Left renal cortex interstitium (tissue), 4 donors: Measurements from ENCODE around the gene ZMIZ1. TPM values are rescaled to one million over a fixed set of nuclear protein-coding genes. Genes with fewer than 3 reads are reported as not detected.

Experiments
- DNase-seq, 4 donors: peaks; one replicate each; pipeline ENCODE4 v3.0.0-alpha.2; 2013; ENCODE audit warnings: low read depth in 4 of 4, low spot score in 2 of 4, missing footprints in 1 of 4
- polyA plus RNA-seq, 4 donors: library from polyadenylated mRNA; unstranded; fragments of 120-200 nt; gene quantifications; one replicate each; pipeline ENCODE4 v1.2.1, GENCODE V29; 2013; ENCODE audit not compliant: insufficient read length in 4 of 4

The ZMIZ1 gene
- polyA plus RNA-seq, 4 donors, result 60.8 to 84.7 (median 74.1) TPM

DNA sequence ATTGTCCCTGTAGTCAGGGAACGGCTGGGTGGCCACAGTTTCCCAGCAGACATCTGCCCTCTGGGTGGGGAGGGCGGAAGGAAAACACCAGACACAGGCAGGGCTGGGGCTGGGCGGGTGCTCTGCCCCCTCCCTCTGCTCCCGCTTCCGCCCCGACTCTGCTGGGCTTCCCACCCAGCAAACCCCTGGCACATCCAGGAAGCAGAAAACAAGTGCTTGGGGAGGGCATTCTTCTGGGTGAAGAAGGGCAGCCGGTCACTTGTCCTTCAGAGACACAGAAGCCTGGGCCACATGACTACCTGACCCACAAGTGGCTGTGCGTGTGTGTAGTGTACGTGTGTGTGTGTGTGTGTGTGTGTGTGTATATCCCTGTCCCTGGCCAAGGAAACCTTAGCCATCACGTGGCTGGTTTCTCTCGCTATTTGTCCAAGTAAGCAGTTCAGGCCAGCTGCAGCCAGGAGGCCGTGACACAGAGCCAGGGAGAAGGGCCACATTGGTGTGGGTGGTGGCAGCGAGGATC is 77.9 kb downstream of the ZMIZ1 start:
- no peak for DNase-seq

DNA sequence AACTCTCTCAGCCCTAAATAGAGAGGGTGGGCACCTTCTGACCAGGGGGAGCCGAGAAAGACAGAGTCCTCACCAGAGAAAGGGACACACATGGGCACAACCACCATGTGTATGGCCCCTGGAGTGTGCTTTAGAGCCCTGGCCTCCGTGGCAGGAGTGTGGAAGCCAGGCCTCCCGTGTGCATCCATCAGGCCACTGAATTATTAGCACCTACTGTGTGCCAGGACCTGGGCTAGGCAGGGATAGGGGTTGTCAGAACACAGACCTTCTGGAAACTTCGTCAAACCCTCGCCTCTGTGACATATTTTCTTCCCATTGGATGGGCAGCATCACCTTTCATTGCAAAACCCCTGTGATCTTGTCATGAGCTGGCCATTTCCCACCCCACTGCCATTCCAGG is 78.5 kb downstream of the ZMIZ1 start:
- no peak for DNase-seq

DNA sequence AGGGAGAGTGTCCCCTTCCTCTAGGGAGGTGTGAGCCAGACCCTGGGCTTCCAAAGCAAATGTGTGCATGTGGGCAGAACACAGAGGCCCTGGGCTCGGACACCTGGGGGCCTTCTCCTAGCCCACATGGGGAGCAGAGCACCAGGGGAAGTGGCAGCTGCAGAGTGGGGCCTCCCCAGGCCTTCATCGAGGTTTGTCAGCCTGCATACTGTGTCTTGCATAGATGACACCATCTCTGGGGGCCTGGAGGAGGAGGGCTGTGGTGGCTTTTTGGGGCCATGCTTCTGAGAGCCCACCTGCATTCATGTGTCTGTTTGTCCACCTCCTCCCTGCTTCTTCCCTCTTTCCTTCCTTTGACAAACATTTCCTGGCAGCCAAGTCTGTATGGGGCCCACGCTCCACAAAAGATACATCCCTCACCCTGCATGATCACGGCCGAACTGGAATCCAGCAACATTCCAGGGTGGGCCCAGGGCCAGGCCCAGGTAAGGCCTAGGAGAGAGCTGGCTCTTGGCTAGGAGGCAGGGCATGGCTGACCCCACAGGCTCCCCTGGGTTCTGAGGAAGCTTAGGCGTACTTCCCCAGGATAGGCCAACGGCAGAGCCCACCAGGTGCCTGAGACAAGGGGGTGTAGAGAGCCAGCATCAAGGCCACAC is 79.2 kb downstream of the ZMIZ1 start:
- DNase-seq, result no peak

DNA sequence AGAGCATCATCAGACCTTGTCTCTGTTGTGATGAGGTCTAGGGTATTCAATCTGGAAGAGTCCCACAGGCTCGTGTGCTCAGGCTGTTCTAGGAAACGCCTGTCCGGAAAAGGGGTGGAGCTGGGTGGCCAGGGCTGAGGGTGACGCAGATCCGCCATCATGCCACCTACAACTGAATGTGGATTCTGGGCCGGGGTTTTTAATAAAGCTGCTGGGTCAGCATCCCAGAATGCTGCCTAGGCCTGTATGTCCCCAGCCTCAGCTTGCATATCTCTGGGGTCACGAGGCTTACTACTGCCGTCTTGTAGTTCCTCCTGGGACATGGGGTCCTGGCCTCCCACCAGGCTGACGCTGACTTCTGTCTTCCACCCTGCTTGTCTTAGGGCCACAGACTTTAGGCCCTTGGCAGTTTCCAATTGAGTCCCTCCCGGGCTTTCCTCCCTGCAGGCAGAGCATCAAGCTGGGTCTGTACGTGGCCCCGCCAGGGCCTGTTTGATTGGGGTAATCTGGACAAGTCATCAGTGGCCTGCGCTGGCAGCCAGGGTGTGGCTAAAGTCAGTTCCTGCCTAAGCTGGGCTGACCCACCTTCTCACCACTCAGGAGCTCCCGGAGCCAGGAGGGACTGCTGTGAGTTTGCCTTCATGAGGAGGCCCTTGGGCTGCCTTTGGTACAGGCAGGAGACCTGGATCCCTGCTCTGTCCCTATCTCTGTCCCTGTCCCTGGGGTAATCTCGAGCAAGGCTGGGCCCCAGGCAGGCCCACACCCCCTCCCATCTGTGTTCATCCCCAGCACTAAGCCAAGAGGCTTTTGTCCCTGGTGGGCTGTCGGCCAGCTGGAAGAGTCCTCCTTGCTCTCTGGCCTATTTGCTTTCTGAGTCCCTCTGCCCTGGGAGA is 79.9 kb downstream of the ZMIZ1 start:
- DNase-seq, result no peak

DNA sequence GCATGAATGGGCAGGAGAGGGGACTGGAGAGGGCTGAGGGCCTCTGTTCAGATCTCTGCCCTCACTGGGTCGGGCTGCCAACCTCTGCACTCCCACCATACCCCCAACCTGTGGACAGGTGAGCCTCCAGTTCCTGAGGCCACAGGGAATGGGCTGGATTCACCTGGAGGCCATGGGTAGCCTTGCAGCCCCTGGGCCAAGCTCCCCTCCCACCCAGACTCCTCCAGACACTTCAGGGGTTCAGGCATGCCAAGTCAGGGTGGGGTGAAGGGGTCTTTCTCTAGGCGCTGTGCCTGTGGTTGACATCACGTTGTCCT is 80.5 kb downstream of the ZMIZ1 start:
- DNase-seq, result no peak

DNA sequence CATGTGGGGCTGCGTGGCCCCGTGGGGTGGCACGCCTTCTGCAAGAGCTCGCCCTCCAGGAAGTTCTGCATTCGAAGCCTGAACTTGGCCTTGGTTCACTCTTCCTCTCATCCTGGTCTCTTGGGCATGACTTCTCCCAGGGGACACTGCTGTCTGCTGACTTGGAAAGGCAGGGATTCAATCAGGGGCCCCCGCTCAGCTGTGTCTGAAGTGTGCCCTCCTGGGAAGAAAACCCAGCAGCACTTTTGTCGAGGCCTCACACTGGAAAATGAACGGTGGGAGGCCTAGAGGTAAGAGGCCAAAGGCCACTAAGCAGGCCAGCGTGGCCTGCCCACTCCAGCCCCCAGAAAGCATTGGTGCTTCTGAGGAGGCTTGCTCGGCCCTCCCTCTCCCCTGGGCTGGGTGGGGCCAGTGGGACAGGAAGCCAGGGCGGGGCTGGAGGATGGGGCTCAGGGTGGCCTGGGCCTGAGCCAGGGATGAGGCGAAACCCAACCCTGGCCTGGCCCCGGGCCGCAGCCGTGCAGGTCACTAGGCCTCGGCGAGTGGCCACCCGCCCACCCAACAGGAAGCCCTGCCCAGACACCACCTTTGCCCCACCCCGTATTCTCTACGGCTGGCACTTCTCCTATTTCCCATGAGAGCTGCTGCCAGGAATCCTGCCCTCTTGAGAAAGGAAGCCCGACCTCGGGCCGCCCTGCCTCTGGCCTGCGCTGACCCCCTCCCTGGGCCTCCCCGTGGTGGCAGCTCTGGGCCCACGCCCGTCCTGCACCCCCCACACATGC is 81.1 kb downstream of the ZMIZ1 start:
- no peak for DNase-seq

DNA sequence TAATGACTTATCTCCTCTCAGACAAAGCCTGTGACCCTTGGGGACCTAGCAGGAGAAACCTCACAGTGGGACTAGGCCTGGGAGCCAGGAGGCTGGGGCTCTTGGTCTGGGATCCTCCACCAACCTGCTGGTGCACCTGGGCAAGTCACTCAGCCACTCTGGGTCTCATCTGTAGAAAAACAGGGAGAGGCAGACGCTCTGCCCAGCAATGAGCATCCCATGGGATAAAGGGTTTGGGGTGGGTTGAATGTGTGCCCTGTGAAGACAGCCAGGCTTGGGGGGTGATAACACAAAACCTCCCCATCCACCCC is 81.6 kb downstream of the ZMIZ1 start:
- DNase-seq, result no peak

DNA sequence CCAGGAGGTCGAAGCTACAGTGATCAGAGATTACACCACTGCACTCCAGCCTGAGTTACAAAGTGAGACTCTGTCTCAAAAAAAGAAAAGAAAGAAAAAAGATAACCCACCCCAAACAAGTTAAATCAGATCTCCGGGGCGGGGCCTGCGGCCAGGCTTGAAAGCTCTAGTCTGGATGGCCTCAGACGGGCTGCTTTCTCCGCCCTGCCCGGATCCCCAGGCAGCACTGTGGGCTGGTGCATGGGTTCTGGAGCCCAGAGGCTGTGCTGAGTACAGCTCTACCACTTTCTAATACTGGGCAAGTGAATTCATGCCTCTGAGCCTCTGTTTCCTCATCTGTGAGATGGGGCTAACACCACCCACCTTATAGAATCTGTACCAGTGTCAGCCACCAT is 83.7 kb downstream of the ZMIZ1 start:
- DNase-seq, result no peak

DNA sequence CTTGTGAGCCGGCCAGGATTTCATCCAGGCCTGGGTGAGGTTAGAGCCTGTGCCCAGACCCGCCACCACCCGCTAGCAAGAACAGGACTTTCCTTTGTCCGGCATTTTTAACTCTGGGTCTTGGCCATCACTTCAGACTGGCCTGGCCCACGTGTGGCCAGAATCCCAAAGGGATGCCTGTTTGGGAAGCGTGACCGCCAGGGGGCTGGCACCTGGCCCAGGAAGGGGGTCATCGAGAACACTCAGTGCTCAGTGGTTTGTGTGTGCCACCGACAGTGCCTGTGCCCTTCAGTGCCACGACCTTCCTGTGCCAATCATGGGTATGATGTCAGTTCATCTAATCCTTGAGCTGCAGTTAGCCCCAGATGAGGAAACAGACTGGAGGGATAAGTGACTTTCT is 85.0 kb downstream of the ZMIZ1 start:
- DNase-seq, result no peak

DNA sequence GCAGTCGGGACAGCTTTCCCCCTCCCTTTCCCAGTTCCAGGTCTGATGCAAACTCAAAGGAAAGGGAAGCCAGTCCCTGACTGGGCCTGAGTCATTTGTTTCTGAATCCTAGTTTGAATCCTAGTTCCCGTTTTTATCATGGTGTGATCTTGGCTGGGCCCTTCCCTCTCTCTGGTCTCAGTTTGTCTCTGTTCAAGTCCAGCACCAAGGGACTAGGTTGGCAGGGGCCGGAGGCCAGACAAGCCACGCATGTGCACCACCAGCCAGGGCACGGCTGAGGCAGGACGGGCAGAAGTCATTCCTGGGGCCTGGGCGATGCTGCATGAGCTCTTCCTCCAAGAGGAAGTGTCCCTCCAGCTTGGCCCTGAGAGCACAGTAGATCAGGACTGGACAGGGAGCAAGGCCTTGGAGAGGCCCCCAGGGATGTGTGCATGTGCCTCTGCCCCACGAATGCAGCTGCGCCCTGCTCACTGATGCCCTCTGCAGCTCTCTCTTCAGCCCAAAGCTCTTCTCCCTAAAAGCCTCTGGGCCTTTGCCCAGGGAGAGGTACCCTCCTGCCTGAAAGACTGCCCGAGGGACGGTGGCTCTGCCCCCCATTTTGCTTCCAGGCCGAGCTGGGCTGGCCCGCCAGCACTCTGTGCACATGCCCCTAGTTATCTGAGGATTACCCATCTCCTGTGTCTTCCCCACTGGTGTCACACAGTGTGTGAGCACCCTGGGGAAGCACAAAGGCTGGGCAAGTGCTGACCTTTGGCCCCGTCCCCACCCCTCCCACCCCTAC is 86.7 kb downstream of the ZMIZ1 start:
- DNase-seq, result no peak

DNA sequence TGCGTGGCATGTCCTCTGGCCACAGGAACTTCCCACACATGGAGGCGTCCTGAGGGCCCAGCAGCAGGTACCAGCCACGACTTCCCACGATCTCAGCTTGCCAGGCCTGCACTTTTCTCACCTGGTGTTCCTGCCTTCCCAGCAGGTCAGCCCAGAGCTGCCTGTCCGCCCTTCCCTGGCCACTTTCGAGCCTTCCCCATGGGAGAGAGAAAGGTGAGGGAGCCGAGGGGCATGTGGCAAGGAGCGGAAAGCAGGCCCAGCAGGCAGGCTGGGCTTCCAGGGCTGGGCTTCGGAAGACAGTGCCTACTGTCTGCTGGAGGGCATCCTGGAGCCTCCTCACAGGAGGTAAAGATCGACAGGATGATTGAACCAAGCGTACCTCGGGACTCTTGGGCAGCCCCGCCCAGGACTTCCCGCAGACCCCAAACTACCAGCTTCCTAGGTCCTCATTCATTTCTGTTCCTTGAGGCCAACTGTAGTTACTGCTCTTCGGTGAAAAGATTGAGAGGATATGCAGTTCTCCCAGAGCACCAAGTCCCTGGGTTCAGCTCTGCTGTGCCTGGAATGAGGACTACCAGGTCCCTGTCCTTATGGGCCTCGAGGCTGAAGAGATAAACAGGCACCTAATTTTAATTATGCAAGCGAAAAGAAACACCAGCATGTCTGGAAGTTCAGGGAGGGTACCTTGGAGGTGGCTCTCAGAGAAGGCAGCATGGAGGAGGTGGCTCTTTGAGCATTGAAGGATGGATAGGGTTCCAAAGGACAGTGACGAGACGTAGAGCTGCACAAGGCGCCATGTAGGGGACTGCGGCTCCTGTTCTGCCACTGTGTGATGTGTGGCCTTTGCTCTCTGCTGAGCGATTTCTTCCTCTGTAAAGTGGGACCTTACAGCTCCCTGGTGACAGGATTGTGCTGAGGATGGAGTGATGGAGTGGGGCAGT is 87.8 kb downstream of the ZMIZ1 start:
- DNase-seq, result no peak

DNA sequence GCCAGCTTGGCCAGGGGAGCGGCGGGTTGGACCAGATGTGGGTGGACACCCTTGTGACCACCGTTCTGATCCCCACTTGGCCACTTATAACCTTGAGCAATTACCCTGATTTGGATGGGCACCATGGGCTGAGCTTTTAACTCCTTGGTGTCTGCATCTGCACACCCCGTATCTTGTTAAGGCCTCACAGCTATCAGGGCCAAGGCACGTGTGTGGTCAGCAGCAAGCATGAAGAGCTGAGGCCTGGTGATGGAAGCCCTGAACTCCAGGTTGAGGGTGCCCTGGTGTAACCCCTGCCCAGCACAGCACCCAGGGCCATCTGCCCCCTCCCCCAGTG is 89.2 kb downstream of the ZMIZ1 start:
- no peak for DNase-seq

DNA sequence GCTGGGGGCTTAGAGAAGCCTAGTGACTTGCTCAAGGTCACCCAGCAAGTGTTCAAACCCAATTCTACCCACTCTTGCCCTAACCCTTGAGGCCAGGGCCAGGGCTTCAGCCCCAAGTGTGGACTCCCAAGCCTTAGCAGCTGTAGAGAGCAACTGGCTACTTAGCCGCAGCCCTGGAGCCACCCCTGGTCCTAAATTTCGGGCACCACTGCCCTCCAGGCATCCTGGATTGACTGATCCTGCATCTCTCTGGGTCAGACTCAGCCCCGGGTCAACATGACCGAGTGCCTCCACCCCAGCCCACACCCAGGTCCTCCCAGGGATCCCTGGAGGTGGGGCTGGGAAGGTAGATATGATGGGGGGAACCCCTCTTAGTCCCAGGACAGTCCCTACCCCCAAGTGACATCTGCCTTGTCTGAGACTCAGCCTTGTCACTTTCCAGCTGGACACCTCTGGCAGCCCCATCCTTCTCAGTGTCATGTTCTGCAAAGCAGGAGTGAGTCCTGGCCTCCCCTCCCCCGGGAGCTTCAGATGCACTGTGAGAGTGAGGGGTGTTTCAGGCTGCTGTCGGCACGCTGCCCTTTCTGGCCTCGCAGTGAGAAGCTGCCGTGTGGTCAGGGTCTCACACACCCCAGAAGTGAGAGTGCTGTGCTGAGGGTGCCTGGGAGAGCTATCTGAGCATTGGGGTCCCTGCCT is 89.8 kb downstream of the ZMIZ1 start:
- no peak for DNase-seq

DNA sequence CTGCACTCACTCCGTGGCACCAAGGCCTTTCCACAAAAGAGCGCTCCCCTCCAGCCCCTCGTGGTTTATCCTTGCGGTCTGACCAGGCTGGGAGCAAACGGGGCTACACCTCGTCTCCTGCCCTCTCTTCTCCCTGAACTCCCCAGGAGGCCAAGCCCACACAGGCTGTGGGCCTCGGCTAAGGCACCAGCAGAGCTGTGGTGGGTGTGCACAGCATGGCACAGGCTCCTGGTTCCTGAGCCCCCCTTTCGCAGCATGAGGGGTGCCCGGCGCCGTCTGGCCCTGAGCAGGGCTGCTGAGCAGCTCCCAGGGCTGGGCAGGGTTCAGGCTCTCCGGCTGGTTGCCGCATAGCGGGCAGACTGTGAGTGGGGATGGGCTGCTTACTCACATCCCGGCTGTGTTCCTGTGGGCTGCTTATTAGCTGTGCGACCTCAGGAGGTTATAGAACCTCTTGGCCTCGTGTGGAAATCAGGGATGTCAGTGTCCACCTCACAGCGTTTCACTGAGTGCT is 90.4 kb downstream of the ZMIZ1 start:
- no peak for DNase-seq

DNA sequence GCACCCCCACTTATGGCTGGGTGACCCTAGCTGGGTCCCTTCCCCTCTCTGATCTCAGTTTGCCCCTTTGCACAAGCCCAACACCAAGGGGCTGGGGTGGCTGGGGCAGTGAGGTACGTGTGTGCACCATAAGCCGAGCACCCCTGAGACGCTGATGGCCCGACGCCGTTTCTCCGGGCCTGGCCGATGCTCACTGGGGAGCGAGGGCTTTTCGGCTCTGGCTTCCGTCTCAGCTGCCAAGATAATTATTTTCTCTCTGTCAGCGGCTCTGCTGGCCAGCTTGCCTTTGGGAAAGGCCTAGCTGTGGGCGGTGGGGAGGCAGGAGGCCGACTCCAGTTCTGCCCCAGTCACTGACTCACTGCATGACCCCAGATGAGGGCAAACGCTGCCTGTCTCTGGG is 91.0 kb downstream of the ZMIZ1 start:
- no peak for DNase-seq

DNA sequence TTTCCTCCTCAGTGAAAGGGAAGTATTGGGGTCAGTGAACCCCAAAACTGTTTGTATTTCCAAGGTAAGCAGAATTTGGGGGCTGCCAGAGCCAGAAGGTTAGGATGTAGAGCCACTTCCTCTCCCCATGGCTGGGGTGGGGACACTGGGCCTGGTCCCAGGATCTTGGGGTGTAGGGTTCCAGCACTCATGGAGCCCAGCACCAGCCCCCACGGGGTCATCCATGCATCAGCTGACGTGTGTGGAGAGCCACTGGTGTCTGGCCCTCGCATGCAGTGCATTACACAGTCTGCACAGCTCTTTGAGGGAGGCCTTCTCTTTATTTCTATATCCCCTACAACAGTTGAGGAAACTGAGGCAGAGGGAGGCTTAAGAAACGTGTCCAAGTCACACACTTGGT is 91.4 kb downstream of the ZMIZ1 start:
- no peak for DNase-seq

DNA sequence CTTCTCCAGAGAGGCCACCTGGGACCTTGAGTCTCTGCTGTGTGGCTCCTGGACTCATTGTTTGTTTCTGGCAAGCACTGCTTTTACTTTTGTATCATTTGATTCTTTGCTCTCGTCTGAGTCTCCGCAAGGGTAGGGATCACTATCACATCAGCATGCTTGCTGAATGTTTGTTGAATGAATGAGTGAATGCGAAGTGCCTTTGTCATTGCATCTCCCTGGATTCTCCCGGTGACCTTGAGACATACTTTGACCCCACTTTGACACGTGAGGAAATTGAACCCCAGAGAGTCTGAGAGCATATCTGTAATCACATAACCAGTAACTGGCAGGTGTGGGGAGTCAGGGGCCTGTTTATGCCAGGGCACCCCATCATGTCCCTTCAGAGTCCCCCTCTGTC is 92.8 kb downstream of the ZMIZ1 start:
- no peak for DNase-seq

DNA sequence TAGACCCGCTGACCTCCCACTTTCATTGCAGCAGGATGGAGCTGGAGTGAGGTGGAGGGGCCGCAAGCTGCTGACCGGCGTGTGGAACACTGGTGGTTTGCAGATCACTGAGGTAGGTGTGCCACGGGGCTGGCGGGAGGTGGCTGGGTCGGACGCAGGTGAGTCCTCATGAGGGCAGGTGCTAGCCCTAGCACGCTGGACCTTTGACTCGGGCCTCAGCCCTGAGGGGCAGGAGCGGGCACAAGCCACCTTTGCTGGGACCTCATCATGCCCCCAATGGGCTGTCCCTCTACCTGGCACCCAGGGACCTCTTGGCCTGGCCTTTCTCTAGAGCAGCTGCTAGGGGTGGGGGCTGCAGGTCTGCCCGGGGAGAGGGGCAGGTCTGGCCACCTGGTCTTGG is 93.3 kb downstream of the ZMIZ1 start:
- DNase-seq, result no peak
